K562 treated with DMSO at 1 percent for 4 hours (cell line): ENCODE data around the gene MBD3L4. TPM values are rescaled to one million over a fixed set of nuclear protein-coding genes. Genes with fewer than 3 reads are reported as not detected.

Experiments used
- total RNA-seq: library from RNA; unstranded; fragments of 300-600 nt; gene quantifications from 2 replicates; pipeline ENCODE4 v1.2.3, GENCODE V29; 2022; ENCODE audit not compliant: insufficient read depth

The MBD3L4 gene
- total RNA-seq = not detected in 2 replicates

GRCh38 chr19:7040079-7040478, at the start of gene MBD3L4:
Gene MBD3L4, minus strand, starts transcription at chr19:7040179. Its CDS starts 35 bp downstream, at chr19:7040144.

GRCh38 chr19:7069042-7069903, 29.3 kb upstream of the MBD3L4 start, which contains the start of gene ZNF557:
Gene ZNF557, plus strand, starts transcription at chr19:7069703. Its CDS starts 5,372 bp downstream, at chr19:7075075.

GRCh38 chr19:7058576-7058975, 18.6 kb upstream of the MBD3L4 start, which contains the start of gene MBD3L3:
Gene MBD3L3, minus strand, starts transcription at chr19:7058676. Its CDS starts 71 bp downstream, at chr19:7058605.

GRCh38 chr19:7049021-7049420, 9.0 kb upstream of the MBD3L4 start, which contains the start of gene MBD3L2:
Gene MBD3L2, plus strand, starts transcription at chr19:7049321. Its CDS starts 53 bp downstream, at chr19:7049374.

GRCh38 chr19:7030278-7030677, 9.7 kb downstream of the MBD3L4 start, which contains the start of gene MBD3L5:
Gene MBD3L5, plus strand, starts transcription at chr19:7030578. Its CDS starts 34 bp downstream, at chr19:7030612.

GRCh38 chr19:7021331-7021730, 18.6 kb downstream of the MBD3L4 start, which contains the start of gene MBD3L2B:
Gene MBD3L2B, minus strand, starts transcription at chr19:7021431. Its CDS starts 34 bp downstream, at chr19:7021397.

Other genes starting within 250 kb of the MBD3L4 start
- 2.9 and 4.8 TPM in 2 replicates for gene ADGRE1, start 152.6 kb downstream of the MBD3L4 start, total RNA-seq
- gene MBD3L2B, start 18.7 kb downstream of the MBD3L4 start, total RNA-seq = not detected in 2 replicates
- gene MBD3L5, start 9.6 kb downstream of the MBD3L4 start, total RNA-seq = not detected in 2 replicates
- not detected in 2 replicates for gene MBD3L2, start 9.1 kb upstream of the MBD3L4 start, total RNA-seq
- gene MBD3L3, start 18.5 kb upstream of the MBD3L4 start, total RNA-seq = not detected in 2 replicates
- 1.1 and 1.7 TPM in 2 replicates for gene ZNF557, start 29.5 kb upstream of the MBD3L4 start, total RNA-seq